GM18520 (cell line): Measurements from ENCODE around the gene C8G.

Experiments used
- ATAC-seq: cut with Tn5 transposase; IDR thresholded peaks from one replicate; pipeline ENCODE4 v1.9.1; 2021; ENCODE audit not compliant: unreplicated experiment

The C8G gene

GRCh38 chr9:136920069-136920468, 25.0 kb upstream of the C8G start:
- no peak for ATAC-seq

GRCh38 chr9:136920734-136921231, 24.3 kb upstream of the C8G start:
- ATAC-seq: no peak

GRCh38 chr9:136921307-136921706, 23.7 kb upstream of the C8G start:
- ATAC-seq: no peak

- ATAC-seq: no peak
Observed at GRCh38 chr9:136921718-136922117, 23.3 kb upstream of the C8G start.

GRCh38 chr9:136922540-136922939, 22.5 kb upstream of the C8G start:
- ATAC-seq: no peak

GRCh38 chr9:136923881-136924280, 21.2 kb upstream of the C8G start:
- ATAC-seq: no peak

GRCh38 chr9:136925414-136926153, 19.5 kb upstream of the C8G start:
- no peak for ATAC-seq

GRCh38 chr9:136926154-136926704, 18.8 kb upstream of the C8G start:
- ATAC-seq: no peak

- ATAC-seq: no peak
Observed at GRCh38 chr9:136926749-136927148, 18.3 kb upstream of the C8G start.

- ATAC-seq: no peak
Observed at GRCh38 chr9:136927343-136928271, 17.4 kb upstream of the C8G start.

GRCh38 chr9:136928591-136928990, 16.5 kb upstream of the C8G start:
- no peak for ATAC-seq

- no peak for ATAC-seq
Observed at GRCh38 chr9:136930014-136930413, 15.0 kb upstream of the C8G start.

- ATAC-seq: no peak
Observed at GRCh38 chr9:136931611-136932130, 13.4 kb upstream of the C8G start.

- no peak for ATAC-seq
Observed at GRCh38 chr9:136934277-136934676, 10.8 kb upstream of the C8G start.

GRCh38 chr9:136935651-136936050, 9.4 kb upstream of the C8G start:
- no peak for ATAC-seq

GRCh38 chr9:136936645-136937170, 8.3 kb upstream of the C8G start:
- no peak for ATAC-seq

- no peak for ATAC-seq
Observed at GRCh38 chr9:136937186-136938001, 7.6 kb upstream of the C8G start.

GRCh38 chr9:136939431-136939995, 5.5 kb upstream of the C8G start:
- no peak for ATAC-seq

- ATAC-seq: no peak
Observed at GRCh38 chr9:136939996-136940525, 5.0 kb upstream of the C8G start.
